Middle frontal gyrus (tissue), 1 donor: Measurements from ENCODE around the gene JPT2.

Experiments
- DNase-seq: peaks from one replicate; pipeline ENCODE4 v3.0.0-alpha.2; 2015; ENCODE audit warnings: low spot score; ENCODE audit errors: extremely low spot score

Gene JPT2

GRCh38 chr16:1651974-1652312 lies 26.1 kb upstream of the JPT2 start:
- no peak for DNase-seq

- no peak for DNase-seq
Observed at GRCh38 chr16:1653023-1653422, 25.1 kb upstream of the JPT2 start.

GRCh38 chr16:1654505-1655268 lies 23.4 kb upstream of the JPT2 start:
- DNase-seq = no peak

- no peak for DNase-seq
Observed at GRCh38 chr16:1655269-1655807, 22.7 kb upstream of the JPT2 start.

GRCh38 chr16:1655909-1656807 lies 21.9 kb upstream of the JPT2 start:
- no peak for DNase-seq

- no peak for DNase-seq
Observed at GRCh38 chr16:1656808-1657617, 21.1 kb upstream of the JPT2 start.

- no peak for DNase-seq
Observed at GRCh38 chr16:1657841-1658240, 20.2 kb upstream of the JPT2 start.

- DNase-seq = no peak
Observed at GRCh38 chr16:1659031-1659430, 19.0 kb upstream of the JPT2 start.

- no peak for DNase-seq
Observed at GRCh38 chr16:1661826-1662225, 16.3 kb upstream of the JPT2 start.

- no peak for DNase-seq
Observed at GRCh38 chr16:1662543-1662942, 15.5 kb upstream of the JPT2 start.

- DNase-seq = no peak
Observed at GRCh38 chr16:1665829-1666228, 12.2 kb upstream of the JPT2 start.

GRCh38 chr16:1666316-1666715 lies 11.8 kb upstream of the JPT2 start:
- DNase-seq = no peak

- DNase-seq = no peak
Observed at GRCh38 chr16:1667271-1667670, 10.8 kb upstream of the JPT2 start.

- no peak for DNase-seq
Observed at GRCh38 chr16:1667916-1668315, 10.2 kb upstream of the JPT2 start.

GRCh38 chr16:1668612-1669319 lies 9.3 kb upstream of the JPT2 start:
- no peak for DNase-seq

- no peak for DNase-seq
Observed at GRCh38 chr16:1669698-1670097, 8.4 kb upstream of the JPT2 start.

GRCh38 chr16:1670371-1670770 lies 7.7 kb upstream of the JPT2 start:
- DNase-seq = no peak

- no peak for DNase-seq
Observed at GRCh38 chr16:1670866-1671265, 7.2 kb upstream of the JPT2 start.

- no peak for DNase-seq
Observed at GRCh38 chr16:1673424-1674151, 4.5 kb upstream of the JPT2 start.

- DNase-seq = no peak
Observed at GRCh38 chr16:1674306-1674705, 3.8 kb upstream of the JPT2 start.
